Inflammatory macrophage treated with lipopolysaccharide for 1 hour (primary cell): ENCODE data around the gene PDE10A.
"Not testable (repeated sequence)": the region's sequence is repeated elsewhere in the genome, so short reads cannot be mapped to it uniquely, and the experiment has no call there.

ENCODE experiments used
- DNase-seq, 2 donors: peaks; one replicate each; pipeline ENCODE4 v3.0.0-alpha.2; 2020 to 2022

PDE10A gene

GRCh38 chr6:165519316-165519715 lies 143.7 kb downstream of the PDE10A start:
- no peak for DNase-seq

- no peak for DNase-seq
Measured at GRCh38 chr6:165515963-165516624, 146.9 kb downstream of the PDE10A start.

GRCh38 chr6:165514621-165515020 lies 148.4 kb downstream of the PDE10A start:
- DNase-seq: no peak

GRCh38 chr6:165511807-165512206 lies 151.2 kb downstream of the PDE10A start:
- no peak for DNase-seq

GRCh38 chr6:165508321-165508869 lies 154.6 kb downstream of the PDE10A start:
- no peak for DNase-seq

GRCh38 chr6:165506657-165507056 lies 156.4 kb downstream of the PDE10A start:
- no peak for DNase-seq

- not testable (repeated sequence) for DNase-seq
Measured at GRCh38 chr6:165500214-165500907, 162.7 kb downstream of the PDE10A start.

GRCh38 chr6:165497472-165497871 lies 165.6 kb downstream of the PDE10A start:
- DNase-seq: no peak

- no peak for DNase-seq
Measured at GRCh38 chr6:165488624-165489295, 174.3 kb downstream of the PDE10A start.

GRCh38 chr6:165487950-165488349 lies 175.1 kb downstream of the PDE10A start:
- DNase-seq: no peak

- DNase-seq: no peak
Measured at GRCh38 chr6:165487347-165487746, 175.7 kb downstream of the PDE10A start.

- no peak for DNase-seq
Measured at GRCh38 chr6:165486183-165487137, 176.6 kb downstream of the PDE10A start.

GRCh38 chr6:165484178-165484889 lies 178.7 kb downstream of the PDE10A start:
- DNase-seq: no peak

- DNase-seq: no peak
Measured at GRCh38 chr6:165481921-165482320, 181.1 kb downstream of the PDE10A start.

GRCh38 chr6:165480916-165481315 lies 182.1 kb downstream of the PDE10A start:
- DNase-seq: no peak

GRCh38 chr6:165478581-165478980 lies 184.5 kb downstream of the PDE10A start:
- no peak for DNase-seq

- DNase-seq: no peak
Measured at GRCh38 chr6:165469483-165469882, 193.6 kb downstream of the PDE10A start.

- no peak for DNase-seq
Measured at GRCh38 chr6:165468340-165469235, 194.5 kb downstream of the PDE10A start.

- not testable (repeated sequence) for DNase-seq
Measured at GRCh38 chr6:165463499-165463898, 199.5 kb downstream of the PDE10A start.

- not testable (repeated sequence) for DNase-seq
Measured at GRCh38 chr6:165459605-165460301, 203.3 kb downstream of the PDE10A start.
